ENCODE data around the gene CLCN6.

DNA sequence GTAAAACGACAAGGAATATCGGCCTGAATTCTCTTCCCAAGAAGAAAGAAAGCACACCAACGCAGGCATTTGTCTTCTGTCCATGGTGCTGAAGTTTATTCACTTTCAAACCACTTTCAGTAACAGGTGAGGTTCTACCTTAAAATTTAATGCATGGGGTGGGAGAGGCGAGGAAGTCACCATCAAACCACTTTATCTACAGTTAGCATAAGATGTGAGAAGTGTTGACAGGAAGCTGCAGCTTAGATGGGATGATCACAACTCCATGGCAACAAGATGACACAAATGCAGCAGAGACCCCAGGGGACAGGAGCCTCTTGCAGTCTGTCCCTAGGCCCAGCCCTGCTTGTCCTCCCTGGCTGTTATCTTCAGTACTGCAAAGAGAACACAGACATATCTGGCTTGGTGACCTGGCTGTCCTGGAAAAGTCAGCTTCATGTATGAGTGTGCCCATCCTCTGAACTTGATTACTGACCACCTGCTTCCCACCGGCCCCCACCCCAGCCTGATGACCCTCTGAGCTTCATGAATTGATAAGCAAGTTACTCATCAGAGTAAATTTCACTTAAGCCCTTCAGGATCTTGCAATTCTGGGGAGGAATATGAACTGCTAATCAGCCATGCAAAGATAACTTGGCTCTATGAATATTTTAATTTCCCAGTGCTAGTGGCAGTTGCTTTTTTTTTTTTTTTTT is 39.8 kb downstream of the CLCN6 start:
- TF ChIP-seq, protein P1, sequence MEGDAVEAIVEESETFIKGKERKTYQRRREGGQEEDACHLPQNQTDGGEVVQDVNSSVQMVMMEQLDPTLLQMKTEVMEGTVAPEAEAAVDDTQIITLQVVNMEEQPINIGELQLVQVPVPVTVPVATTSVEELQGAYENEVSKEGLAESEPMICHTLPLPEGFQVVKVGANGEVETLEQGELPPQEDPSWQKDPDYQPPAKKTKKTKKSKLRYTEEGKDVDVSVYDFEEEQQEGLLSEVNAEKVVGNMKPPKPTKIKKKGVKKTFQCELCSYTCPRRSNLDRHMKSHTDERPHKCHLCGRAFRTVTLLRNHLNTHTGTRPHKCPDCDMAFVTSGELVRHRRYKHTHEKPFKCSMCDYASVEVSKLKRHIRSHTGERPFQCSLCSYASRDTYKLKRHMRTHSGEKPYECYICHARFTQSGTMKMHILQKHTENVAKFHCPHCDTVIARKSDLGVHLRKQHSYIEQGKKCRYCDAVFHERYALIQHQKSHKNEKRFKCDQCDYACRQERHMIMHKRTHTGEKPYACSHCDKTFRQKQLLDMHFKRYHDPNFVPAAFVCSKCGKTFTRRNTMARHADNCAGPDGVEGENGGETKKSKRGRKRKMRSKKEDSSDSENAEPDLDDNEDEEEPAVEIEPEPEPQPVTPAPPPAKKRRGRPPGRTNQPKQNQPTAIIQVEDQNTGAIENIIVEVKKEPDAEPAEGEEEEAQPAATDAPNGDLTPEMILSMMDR (IDR thresholded peaks at IDR 0.05): no peak
- no peak for TF ChIP-seq POLR2A (IDR thresholded peaks at IDR 0.05)

All from right lobe of liver (tissue), 4 donors.